ENCODE data around the gene NDUFB3.
"Not testable (repeated sequence)": the region's sequence is repeated elsewhere in the genome, so short reads cannot be mapped to it uniquely, and the experiment has no call there.

NDUFB3 gene

GRCh38 chr2:201059961-201060755, 11.6 kb upstream of the NDUFB3 start:
- H3K4me1 ChIP-seq (ENCODE audit: insufficient read depth, low read length): no peaks in the 10 kb centered on the region
- H3K4me3 ChIP-seq (ENCODE audit: low read length): no peak overlapping the region
- H2AFZ ChIP-seq (ENCODE audit: low read depth, low read length): no peak overlapping the region
- H3K36me3 ChIP-seq (ENCODE audit: insufficient read depth, low read length): no peaks in the 10 kb centered on the region
- H3K27me3 ChIP-seq (ENCODE audit: insufficient read depth, low read length): no peaks in the 10 kb centered on the region
- H3K9me3 ChIP-seq (ENCODE audit: low read length): no peaks in the 10 kb centered on the region

GRCh38 chr2:201063516-201063915, 8.3 kb upstream of the NDUFB3 start:
- not testable (repeated sequence) for H3K27me3 ChIP-seq (ENCODE audit: insufficient read depth, low read length); H3K36me3 ChIP-seq (ENCODE audit: insufficient read depth, low read length); H2AFZ ChIP-seq (ENCODE audit: low read depth, low read length); H3K4me3 ChIP-seq (ENCODE audit: low read length); H3K4me1 ChIP-seq (ENCODE audit: insufficient read depth, low read length); H3K9me3 ChIP-seq (ENCODE audit: low read length)

- no peak overlapping the region for H2AFZ ChIP-seq (ENCODE audit: low read depth, low read length)
- H3K9me3 ChIP-seq (ENCODE audit: low read length): no peaks in the 10 kb centered on the region
- no peak overlapping the region for H3K4me3 ChIP-seq (ENCODE audit: low read length)
- H3K27me3 ChIP-seq (ENCODE audit: insufficient read depth, low read length): no peaks in the 10 kb centered on the region
- no peaks in the 10 kb centered on the region for H3K36me3 ChIP-seq (ENCODE audit: insufficient read depth, low read length)
- H3K4me1 ChIP-seq (ENCODE audit: insufficient read depth, low read length): peaks cover 12% of the 10 kb centered on the region
Observed at GRCh38 chr2:201064797-201065329, 6.9 kb upstream of the NDUFB3 start.

GRCh38 chr2:201070948-201071478, 788 bp upstream of the NDUFB3 start:
- Histone ChIP-seq H3K36me3 (ENCODE audit: insufficient read depth, low read length) (no peaks in the 10 kb centered on the region), H3K4me1 (ENCODE audit: insufficient read depth, low read length) (peaks cover 20% of the 10 kb centered on the region), H2AFZ (ENCODE audit: low read depth, low read length) (peak overlapping the region; percentile 66)

GRCh38 chr2:201072201-201072530, 365 bp downstream of the NDUFB3 start:
- Histone ChIP-seq H3K36me3 (ENCODE audit: insufficient read depth, low read length) (no peaks in the 10 kb centered on the region), H3K9me3 (ENCODE audit: low read length) (no peaks in the 10 kb centered on the region)

More at GRCh38 chr2:201070948-201071478, 788 bp upstream of the NDUFB3 start:
- H3K9me3 ChIP-seq (ENCODE audit: low read length): no peaks in the 10 kb centered on the region
- H3K4me3 ChIP-seq (ENCODE audit: low read length): peak overlapping the region; percentile 82
- H3K27me3 ChIP-seq (ENCODE audit: insufficient read depth, low read length): no peaks in the 10 kb centered on the region

GRCh38 chr2:201073071-201073470, 1.3 kb downstream of the NDUFB3 start:
- no peaks in the 10 kb centered on the region for H3K27me3 ChIP-seq (ENCODE audit: insufficient read depth, low read length)
- peak overlapping the region; percentile 82 for H3K4me3 ChIP-seq (ENCODE audit: low read length)
- H3K36me3 ChIP-seq (ENCODE audit: insufficient read depth, low read length): no peaks in the 10 kb centered on the region
- H2AFZ ChIP-seq (ENCODE audit: low read depth, low read length): no peak overlapping the region
- H3K9me3 ChIP-seq (ENCODE audit: low read length): no peaks in the 10 kb centered on the region
- H3K4me1 ChIP-seq (ENCODE audit: insufficient read depth, low read length): peaks cover 20% of the 10 kb centered on the region

More at GRCh38 chr2:201072201-201072530, 365 bp downstream of the NDUFB3 start:
- H3K4me3 ChIP-seq (ENCODE audit: low read length): peak overlapping the region; percentile 82
- H3K4me1 ChIP-seq (ENCODE audit: insufficient read depth, low read length): peaks cover 20% of the 10 kb centered on the region
- peak overlapping the region; percentile 66 for H2AFZ ChIP-seq (ENCODE audit: low read depth, low read length)
- no peaks in the 10 kb centered on the region for H3K27me3 ChIP-seq (ENCODE audit: insufficient read depth, low read length)

- H3K36me3 ChIP-seq (ENCODE audit: insufficient read depth, low read length): peaks cover 17% of the 10 kb centered on the region
- H3K4me3 ChIP-seq (ENCODE audit: low read length): no peak overlapping the region
- no peaks in the 10 kb centered on the region for H3K9me3 ChIP-seq (ENCODE audit: low read length)
- H3K4me1 ChIP-seq (ENCODE audit: insufficient read depth, low read length): peaks cover 8% of the 10 kb centered on the region
- H3K27me3 ChIP-seq (ENCODE audit: insufficient read depth, low read length): no peaks in the 10 kb centered on the region
- H2AFZ ChIP-seq (ENCODE audit: low read depth, low read length): no peak overlapping the region
Observed at GRCh38 chr2:201074996-201075395, 3.2 kb downstream of the NDUFB3 start.

GRCh38 chr2:201084863-201085262, 13.1 kb downstream of the NDUFB3 start:
- no peaks in the 10 kb centered on the region for H3K4me1 ChIP-seq (ENCODE audit: insufficient read depth, low read length)
- H3K4me3 ChIP-seq (ENCODE audit: low read length): no peak overlapping the region
- H3K9me3 ChIP-seq (ENCODE audit: low read length): no peaks in the 10 kb centered on the region
- H2AFZ ChIP-seq (ENCODE audit: low read depth, low read length): no peak overlapping the region
- peaks cover 53% of the 10 kb centered on the region for H3K36me3 ChIP-seq (ENCODE audit: insufficient read depth, low read length)
- no peaks in the 10 kb centered on the region for H3K27me3 ChIP-seq (ENCODE audit: insufficient read depth, low read length)

GRCh38 chr2:201090574-201090973, 18.8 kb downstream of the NDUFB3 start:
- H3K4me1 ChIP-seq (ENCODE audit: insufficient read depth, low read length): no peaks in the 10 kb centered on the region
- H3K36me3 ChIP-seq (ENCODE audit: insufficient read depth, low read length): peaks cover 16% of the 10 kb centered on the region
- no peak overlapping the region for H2AFZ ChIP-seq (ENCODE audit: low read depth, low read length)
- no peaks in the 10 kb centered on the region for H3K9me3 ChIP-seq (ENCODE audit: low read length)
- H3K27me3 ChIP-seq (ENCODE audit: insufficient read depth, low read length): no peaks in the 10 kb centered on the region
- H3K4me3 ChIP-seq (ENCODE audit: low read length): no peak overlapping the region

GRCh38 chr2:201093573-201093972, 21.8 kb downstream of the NDUFB3 start:
- H3K9me3 ChIP-seq (ENCODE audit: low read length): no peaks in the 10 kb centered on the region
- no peaks in the 10 kb centered on the region for H3K4me1 ChIP-seq (ENCODE audit: insufficient read depth, low read length)
- H3K4me3 ChIP-seq (ENCODE audit: low read length): no peak overlapping the region
- no peaks in the 10 kb centered on the region for H3K36me3 ChIP-seq (ENCODE audit: insufficient read depth, low read length)
- no peaks in the 10 kb centered on the region for H3K27me3 ChIP-seq (ENCODE audit: insufficient read depth, low read length)
- H2AFZ ChIP-seq (ENCODE audit: low read depth, low read length): no peak overlapping the region

GRCh38 chr2:201100497-201100896, 28.7 kb downstream of the NDUFB3 start:
- no peak overlapping the region for H2AFZ ChIP-seq (ENCODE audit: low read depth, low read length)
- no peaks in the 10 kb centered on the region for H3K9me3 ChIP-seq (ENCODE audit: low read length)
- H3K36me3 ChIP-seq (ENCODE audit: insufficient read depth, low read length): no peaks in the 10 kb centered on the region
- no peaks in the 10 kb centered on the region for H3K27me3 ChIP-seq (ENCODE audit: insufficient read depth, low read length)
- H3K4me3 ChIP-seq (ENCODE audit: low read length): no peak overlapping the region
- no peaks in the 10 kb centered on the region for H3K4me1 ChIP-seq (ENCODE audit: insufficient read depth, low read length)

GRCh38 chr2:201105759-201106158, 34.0 kb downstream of the NDUFB3 start:
- Histone ChIP-seq H3K4me1 (ENCODE audit: insufficient read depth, low read length) (no peaks in the 10 kb centered on the region), H3K9me3 (ENCODE audit: low read length) (no peaks in the 10 kb centered on the region), H3K4me3 (ENCODE audit: low read length) (no peak overlapping the region), H3K36me3 (ENCODE audit: insufficient read depth, low read length) (no peaks in the 10 kb centered on the region), H2AFZ (ENCODE audit: low read depth, low read length) (no peak overlapping the region), H3K27me3 (ENCODE audit: insufficient read depth, low read length) (no peaks in the 10 kb centered on the region)

GRCh38 chr2:201107624-201108023, 35.8 kb downstream of the NDUFB3 start:
- no peaks in the 10 kb centered on the region for H3K27me3 ChIP-seq (ENCODE audit: insufficient read depth, low read length)
- H2AFZ ChIP-seq (ENCODE audit: low read depth, low read length): no peak overlapping the region
- no peaks in the 10 kb centered on the region for H3K36me3 ChIP-seq (ENCODE audit: insufficient read depth, low read length)
- no peaks in the 10 kb centered on the region for H3K9me3 ChIP-seq (ENCODE audit: low read length)
- H3K4me1 ChIP-seq (ENCODE audit: insufficient read depth, low read length): no peaks in the 10 kb centered on the region
- H3K4me3 ChIP-seq (ENCODE audit: low read length): no peak overlapping the region

Measured in neuron (in vitro differentiated cells).